GM12892 (cell line): ENCODE data around the gene TIAM1.

Experiments
- POLR2A ChIP-seq: IDR thresholded peaks from 2 replicates; pipeline ENCODE4 v1.6.1; 2011; ENCODE audit warnings: low read depth, low read length, control low read depth
- POLR2AphosphoS5 ChIP-seq: IDR thresholded peaks from 2 replicates; pipeline ENCODE4 v1.6.1; 2011; ENCODE audit warnings: low read depth, low read length, control low read depth
- TAF1 ChIP-seq: IDR thresholded peaks from 2 replicates; pipeline ENCODE4 v1.6.1; 2011; ENCODE audit warnings: low read depth, mild to moderate bottlenecking, control low read depth, low read length, borderline replicate concordance

- TF ChIP-seq TAF1 (no peak), POLR2A (no peak), POLR2AphosphoS5 (no peak)
Observed at GRCh38 chr21:31286621-31287020, 57.4 kb downstream of the TIAM1 start.
